ENCODE data around the gene QPRT.
A peak's percentile ranks its signal among the peaks of the same experiment; 100 is the strongest.
"Not testable (repeated sequence)": the region's sequence is repeated elsewhere in the genome, so short reads cannot be mapped to it uniquely, and the experiment has no call there.

The QPRT gene

DNA sequence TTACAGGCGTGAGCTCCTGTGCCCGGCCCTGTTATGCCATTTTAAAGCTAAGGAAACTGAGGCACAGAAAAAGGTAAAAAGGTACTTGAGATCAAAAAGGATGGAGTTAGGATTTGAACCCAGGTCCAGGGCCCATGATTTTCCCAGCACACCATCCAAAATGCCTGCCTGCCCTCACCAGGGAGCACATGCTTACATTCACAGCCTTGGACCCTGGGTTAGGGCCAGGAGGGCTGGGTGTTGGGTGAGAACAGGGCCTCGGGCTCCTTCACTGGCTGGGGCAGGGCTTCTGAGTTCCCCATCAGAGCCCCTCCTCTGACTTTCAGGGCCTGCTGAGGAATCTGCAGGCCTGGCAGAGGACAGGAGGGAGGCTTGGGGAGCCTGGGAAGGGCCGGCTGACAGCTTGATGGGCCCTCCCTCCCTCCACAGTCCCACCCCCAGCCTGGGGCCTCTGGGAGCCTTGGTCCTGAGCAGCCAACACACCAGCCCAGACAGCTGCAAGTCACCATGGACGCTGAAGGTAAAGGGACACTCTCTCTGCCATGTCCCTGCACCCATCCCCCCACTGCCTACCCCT is at the start of gene QPRT:
Gene QPRT, plus strand, starts transcription at position 490 of the 577 bp plus-strand sequence. Its CDS starts 18 bp downstream, at position 508.
- DNase-seq: peak; percentile 11

DNA sequence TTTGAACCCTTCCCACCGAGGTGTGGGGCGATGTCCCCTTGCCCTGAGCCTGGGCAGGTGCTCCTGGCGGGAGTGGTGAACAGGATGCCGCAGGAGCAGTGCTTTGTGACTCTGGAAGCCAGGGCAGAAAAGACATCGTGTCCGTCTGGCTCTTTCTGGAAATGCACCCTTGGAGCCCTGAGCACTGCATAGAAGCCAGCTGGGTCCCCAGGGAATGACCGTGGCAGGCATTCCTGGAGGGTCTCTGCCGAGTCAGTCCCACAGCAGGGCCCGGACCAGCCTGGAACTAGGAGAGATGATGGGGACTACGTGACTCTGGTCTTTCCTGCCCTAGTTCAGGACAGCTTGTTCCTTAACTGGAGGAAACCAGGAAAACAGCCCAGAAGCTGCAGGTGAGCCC is 49.7 kb upstream of the QPRT start:
- DNase-seq: not testable (repeated sequence)

DNA sequence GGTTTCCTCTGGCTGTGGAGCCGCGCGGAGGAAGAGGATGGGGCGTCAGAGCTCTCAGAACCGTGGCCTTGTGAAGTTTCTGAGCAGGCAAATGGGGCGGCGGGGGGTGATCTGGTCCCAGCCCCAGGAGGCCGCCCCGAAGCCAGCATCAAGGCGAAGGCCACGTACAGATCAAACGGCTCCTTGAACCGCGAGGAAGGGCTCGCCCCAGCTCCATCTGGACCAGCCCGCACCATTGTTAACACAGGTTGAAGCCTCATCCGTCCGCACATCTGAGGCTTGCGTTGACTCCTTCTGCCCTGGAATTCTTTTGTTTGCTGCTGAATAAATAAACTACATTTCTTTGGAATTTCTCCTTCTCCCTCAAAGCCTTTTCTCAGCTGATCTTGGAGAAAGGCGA is 47.3 kb upstream of the QPRT start:
- DNase-seq: not testable (repeated sequence)

DNA sequence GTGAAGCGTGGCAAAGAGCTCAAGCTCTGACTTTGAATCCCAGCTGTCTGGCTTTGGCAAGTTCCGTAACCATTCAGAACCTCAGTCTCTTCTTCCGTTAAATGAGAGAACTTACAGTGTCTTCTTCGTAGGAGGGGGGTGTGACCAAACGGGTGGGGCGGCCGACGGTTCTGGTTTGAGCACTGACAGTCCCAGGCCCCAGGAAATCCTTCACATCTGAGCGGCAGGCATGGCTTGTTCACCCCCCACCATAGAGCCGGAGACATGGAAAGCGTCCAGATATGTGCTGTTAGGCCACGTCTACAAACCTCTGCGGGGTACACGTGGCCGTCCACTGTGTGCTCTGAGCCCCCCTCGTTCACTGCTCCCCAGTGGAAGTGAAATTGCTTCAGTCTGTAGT is 43.1 kb upstream of the QPRT start:
- DNase-seq: not testable (repeated sequence)

DNA sequence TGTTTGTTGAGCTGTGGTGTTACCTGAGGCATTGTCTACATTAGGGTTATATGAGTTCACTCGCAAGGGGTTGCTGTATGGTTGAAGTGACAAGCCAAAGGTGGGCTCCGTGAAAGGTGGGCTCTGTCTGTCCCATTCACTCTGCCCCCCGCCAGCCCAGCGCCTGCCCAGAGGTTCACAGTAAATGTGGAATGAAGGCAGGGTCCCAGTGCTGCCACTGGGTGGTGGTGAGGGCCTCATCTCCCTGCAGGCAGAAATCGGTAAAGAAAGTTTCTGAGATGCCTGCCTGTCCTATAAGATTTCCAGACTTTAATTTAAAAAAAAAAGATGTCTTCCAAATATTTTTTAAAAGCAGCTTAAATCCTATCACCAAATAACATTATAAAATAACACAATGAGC is 42.6 kb upstream of the QPRT start:
- DNase-seq: not testable (repeated sequence)

DNA sequence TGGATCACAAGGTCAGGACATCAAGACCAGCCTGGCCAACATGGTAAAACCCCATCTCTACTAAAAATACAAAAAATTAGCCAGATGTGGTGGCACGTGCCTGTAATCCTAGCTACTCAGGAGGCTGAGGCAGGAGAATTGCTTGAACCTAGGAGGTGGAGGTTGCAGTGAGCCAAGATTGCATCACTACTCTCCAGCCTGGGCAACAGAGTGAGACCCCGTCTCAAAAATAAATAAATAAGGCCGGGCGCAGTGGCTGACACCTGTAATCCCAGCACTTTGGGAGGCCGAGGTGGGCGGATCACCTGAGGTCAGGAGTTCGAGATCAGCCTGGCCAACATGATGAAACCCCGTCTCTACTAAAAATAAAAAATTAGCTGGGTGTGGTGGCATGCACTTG is 40.2 kb upstream of the QPRT start:
- not testable (repeated sequence) for DNase-seq

DNA sequence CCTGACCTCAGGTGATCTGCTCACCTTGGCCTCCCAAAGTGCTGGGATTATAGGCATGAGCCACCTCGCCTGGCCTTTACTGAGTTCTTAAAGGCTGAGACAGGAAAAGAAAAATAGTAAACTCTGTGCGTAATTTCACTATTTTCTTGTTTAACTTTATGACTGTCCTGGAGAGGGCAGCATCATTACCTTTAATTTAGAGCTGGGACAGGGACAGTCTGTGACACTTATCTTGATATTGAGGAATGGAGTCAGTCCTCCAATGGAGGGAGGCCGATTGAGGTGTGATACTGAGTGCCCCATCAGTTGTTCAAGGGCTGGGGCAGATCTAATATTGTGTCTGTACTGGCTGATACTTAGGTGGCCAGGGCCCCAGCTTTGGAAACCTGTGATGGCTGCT is 37.4 kb upstream of the QPRT start:
- DNase-seq: no peak

DNA sequence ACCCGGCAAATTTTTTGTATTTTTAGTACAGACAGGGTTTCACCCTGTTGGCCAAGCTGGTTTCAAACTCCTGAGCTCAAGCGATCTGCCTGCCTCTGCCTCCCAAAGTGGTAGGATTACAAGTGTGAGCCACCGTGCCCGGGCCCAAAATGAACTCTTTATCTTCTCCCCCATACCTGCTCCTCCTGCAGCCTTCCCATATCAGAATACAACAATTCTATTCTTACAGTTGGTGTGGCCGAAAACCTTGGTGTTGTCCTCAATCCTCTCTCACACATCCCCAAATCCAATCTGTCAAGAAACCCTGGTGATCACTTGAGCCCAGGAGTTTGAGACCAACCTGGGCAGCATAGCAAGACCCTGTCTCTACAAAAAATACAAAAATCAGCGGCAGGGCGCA is 35.4 kb upstream of the QPRT start:
- DNase-seq: no peak

DNA sequence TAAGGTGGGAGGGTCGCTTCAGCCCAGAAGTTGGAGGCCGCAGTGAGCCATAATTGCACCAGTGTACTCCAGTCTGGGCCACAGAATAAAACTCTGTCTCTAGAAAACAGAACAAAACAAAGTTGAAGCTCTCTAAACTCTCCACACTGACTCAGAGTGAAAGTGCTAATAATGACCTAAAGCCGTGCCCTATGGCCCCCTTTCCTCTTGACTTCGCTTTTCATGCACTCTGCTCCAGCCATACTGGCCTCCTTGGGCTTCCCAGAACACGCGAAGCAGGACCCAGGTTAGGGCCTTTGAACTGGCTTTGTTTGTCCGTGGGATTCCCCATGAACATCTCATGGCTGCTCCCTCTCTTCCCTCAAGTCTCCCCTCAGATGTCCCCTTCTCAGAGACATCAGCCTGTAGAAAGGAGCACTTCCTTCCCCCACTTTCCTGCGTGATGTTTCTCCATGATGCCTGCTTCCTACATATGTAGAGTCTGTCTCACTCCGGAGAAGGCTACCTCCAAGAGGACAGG is 34.6 kb upstream of the QPRT start:
- DNase-seq: no peak

DNA sequence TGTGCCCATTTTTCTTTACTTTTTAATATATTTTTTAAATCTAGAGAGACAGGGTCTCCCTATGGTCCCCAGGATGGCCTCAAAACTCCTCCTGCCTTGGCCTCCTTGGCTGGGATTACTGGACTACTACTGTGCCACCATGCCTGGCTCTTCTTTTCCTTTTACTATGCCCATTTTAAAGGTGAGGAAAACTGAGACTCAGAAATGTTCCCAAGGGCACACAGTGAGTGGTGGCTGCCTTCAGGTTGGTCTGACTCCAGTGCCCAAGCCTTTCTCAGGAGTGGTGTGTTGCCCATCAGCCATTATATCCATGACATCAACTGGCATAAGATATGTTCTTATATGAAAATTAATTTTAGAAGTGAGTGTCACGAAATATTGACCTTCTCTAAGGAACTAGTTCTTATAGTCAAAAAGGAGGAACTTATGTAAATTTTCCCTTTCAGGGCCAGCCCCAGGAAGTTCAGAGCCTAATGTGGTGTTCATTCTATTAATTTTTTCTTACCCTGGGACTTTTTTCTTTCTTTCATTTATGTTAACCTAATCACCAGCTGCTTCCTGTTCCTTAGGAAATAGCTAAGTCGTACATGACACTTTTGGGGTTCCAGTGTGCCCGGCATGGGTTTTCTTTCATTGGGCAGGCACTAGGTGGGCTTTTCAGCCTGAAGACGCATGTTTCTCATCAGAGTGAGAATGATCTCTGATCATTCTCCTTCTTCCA is 33.8 kb upstream of the QPRT start:
- DNase-seq: no peak

DNA sequence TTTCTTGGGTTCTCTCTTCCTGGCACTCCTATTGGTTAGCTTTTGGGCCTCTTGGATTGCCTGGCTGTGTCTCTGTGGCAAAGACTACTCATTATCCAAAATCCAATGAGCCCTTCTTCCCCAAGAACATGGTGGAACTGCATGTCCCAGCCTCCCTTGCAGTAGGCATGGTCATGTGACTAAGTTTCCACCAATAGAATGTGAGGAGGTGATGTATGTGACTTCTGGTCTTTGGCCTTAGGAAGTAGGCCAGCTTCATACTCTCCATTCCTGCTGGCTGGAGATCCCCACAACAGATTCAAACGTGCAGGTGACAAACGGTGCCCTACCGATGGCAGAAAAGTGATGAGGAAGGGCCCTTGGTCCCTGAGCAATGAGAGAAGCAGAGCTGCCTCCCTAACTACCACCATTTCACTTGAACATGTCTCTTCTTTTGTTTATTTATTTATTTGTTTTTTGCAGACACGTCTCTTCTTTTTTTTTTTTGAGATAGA is 33.2 kb upstream of the QPRT start:
- peak; percentile 16 for DNase-seq

DNA sequence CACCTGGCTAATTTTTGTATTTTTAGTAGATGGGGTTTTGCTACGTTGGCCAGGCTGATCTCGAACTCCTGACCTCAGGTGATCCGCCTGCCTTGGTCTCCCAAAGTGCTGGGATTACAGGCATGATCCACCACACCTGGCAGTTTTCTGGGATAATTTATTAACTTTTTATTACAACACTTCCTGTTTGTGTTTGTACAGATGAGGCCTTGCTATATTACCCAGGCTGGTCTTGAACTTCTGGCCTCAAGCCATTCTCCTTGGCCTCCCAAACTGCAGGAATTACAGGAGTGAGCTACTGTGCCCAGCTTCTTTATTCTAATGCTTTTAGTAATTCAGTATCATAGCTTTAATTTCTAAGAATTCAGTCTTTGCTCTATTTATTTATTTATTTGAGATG is 32.0 kb upstream of the QPRT start:
- DNase-seq: no peak

DNA sequence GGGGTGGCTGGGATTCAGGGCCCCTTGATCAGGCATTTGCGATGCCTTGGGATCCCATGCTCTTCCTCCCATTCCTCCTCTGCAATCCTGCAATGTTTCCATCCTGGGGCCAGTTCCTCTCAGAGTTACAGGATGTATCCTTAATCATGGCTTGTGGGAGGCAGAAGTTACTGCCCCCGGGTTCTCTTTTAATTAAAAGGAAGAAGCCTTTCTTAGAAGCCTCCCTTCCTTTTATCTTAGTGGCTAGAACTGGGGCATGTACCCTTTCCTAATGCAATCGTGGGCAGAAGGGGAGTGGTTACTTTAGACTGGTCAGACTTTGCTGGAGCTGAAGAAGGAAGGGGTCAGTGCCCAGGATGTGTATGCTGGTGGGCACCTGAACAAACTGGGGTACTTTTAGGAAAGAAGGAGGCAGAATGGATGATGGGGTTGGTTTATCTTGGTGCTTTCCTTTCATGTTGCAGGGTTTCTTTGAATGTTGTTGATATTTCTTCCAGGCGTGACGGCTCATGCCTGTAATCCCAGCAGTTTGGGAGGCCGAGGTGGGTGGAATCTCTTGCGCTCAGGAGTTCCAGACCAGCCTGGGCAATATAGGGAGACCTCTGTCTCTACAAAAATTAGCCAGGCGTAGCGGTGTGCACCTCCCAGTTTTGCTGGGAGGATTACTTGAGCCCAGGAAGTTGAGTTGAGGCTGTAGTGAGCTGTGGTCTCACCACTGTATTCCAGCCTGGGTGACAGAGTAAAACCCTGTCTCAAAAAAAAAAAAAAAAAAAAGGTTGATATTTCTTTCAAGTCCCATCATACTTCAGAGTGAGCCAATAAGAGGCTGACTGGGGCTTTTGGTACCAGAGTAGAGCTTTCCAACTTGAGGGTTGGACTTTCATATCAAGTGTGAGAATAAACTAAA is 29.1 kb upstream of the QPRT start:
- DNase-seq: no peak

DNA sequence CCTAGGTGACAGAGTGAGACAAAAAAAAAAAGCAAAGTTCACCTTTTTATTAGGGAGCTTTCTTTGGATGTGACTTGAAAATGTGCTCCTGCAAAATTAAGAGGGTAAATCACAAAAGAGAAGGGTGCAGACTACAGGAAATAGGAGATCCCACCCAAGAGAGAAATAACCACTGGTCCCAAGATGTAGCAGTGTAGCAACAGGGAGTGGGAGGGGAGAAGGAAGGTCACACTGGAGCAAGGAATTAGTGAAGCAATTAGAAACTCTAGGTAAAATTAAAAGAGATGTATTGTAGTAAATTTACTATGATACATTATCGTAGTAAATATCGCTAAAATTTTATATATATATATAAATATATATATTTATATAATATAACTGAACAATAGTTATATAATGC is 28.2 kb upstream of the QPRT start:
- no peak for DNase-seq

DNA sequence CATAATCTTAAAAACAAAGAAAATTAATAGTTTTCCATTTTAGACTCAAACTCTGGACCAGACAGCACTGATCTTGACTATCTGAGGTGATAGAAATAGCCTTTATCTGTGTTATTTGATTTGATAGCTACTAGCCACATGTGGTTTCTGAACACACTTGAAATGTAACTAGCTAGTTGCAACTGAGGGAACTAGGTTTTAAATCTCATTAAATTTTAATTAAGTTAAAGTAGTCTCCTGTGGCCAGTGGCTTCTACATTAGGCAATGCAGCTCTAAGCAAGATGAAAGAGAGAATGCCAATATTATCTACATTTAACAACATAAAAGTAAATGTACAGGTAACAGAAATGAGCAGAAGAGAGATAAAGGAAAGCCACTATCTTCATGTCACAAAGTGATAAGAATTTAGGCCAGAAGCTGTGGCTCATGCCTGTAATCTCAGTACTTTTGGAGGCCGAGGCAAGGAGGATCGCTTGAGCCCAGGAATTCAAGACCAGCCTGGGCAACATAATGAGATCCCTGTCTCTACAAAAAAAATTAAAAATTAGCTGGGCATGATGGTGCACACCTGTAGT is 27.1 kb upstream of the QPRT start:
- DNase-seq: no peak

DNA sequence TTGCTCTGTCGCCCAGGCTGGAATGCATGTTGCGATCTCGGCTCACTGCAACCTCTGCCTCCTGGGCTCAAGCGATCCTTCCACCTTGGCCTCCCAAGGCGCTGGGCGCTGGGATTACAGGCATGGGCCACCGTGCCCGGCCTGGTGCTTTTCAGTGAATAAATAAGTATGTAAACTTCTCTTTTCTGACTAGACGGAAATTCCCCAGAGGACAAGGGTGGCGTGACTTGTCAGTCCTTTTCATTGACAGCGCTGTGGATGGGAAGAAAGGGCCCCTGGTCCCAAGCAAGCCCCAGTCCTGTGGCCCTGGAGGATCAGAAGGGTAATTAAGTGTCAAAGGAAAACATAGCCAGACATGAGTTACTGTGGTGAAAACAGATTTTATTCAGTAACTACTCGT is 25.5 kb upstream of the QPRT start:
- DNase-seq: no peak

DNA sequence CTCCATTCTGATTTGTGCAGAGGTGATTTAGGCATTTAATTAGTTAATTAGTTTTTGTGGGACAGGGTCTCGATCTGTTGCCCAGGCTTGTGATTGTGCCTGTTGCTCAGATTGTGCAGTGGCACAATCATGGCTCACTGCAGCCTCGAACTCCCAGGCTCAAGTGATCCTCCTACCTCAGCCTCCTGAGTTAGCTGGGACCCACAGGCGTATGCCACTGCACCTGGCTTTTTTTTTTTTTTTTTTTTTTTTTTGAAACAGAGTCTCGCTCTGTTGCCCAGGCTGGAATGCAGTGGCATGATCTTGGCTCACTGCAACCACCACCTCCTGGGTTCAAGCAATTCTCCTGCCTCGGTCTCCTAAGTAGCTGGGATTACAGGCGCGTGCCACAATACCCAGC is 25.1 kb upstream of the QPRT start:
- not testable (repeated sequence) for DNase-seq

DNA sequence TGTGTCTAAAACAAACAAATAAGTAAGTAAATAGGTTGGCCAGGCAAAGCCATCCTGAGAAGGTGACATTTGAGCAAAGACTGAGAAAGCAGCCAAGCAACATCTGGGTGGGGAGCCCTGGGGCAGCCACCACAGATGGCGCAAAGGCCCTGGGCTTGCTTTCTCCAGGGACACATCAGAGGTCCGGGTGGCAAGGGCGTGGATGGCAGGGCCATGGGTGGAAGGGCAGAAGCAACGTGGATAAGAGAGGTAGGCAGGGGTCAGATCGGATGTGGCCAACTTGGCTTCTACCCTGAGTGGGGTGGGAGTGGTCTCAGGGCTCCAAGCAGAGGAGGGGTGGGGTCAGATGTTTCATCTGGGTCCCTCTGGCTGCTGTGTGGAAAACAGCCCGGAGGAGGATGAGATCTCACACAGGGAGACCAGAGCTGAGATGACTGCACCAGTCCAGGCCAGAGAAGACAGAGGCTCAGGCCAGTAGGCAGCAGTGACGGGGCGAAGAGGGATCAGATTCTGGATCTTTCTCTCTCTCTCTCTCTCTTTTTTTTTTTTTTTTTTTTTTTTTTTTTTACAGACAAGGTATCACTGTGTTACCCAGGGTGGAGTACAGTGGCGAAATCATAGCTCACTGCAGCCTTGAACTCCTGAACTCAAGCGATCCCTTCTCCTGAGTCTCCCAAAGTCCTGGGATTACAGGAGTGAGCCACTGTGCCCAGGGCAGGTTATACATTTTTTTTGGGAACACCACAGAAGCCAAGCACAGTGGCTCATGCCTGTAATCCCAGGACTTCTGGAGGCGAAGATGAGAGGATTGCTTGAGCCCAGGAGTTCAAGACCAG is 22.1 kb upstream of the QPRT start:
- DNase-seq: no peak

DNA sequence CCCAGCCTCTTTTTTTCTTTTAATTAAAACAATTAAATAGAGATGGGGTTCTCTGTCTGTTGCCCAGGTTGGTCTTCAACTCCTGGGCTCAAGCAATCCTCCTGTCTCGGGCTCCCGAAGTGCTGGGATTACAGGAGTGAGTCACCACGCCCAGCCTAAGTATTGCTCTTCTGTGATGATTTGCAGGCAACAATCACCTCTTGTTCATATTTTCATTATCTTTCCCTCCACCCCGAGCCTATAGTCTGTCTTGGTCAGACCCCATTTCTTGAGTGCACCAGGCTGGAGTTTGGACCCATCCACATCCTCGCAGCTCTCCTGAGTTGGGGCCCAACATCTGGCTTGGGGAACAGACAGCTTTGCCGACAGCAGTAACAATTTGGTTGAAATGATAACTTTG is 20.3 kb upstream of the QPRT start:
- DNase-seq: no peak

DNA sequence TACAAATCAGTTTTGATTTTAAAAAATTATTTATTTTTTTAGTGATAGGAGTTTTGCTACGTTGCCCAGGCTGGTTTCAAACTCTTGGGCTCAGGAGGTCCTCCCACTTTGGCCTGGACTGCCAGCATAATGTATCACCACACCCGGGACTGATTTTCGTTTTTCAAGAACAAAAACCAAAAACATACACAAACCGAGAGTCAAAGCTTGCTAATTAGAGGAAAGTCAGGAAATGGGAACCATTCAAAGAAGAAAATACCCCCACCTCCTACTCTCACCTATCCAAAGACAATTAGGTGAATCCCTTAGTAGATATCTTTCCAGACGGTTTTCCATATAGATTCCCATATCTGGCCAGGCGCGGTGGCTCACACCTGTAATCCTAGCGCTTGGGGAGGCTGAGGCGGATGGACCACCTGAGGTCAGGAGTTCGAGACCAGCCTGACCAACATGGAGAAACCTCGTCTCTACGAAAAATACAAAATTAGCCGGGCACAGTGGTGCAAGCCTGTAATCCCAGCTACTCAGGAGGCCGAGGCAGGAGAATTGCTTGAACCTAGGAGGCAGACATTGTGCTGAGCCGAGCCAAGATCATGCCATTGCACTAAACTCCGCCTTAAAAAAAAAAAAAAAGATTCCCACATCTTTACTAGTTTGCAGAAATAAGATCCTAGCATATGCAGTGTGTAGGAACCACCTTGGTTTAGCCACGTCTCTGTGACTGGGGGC is 16.8 kb upstream of the QPRT start:
- DNase-seq: peak; percentile 28

DNA sequence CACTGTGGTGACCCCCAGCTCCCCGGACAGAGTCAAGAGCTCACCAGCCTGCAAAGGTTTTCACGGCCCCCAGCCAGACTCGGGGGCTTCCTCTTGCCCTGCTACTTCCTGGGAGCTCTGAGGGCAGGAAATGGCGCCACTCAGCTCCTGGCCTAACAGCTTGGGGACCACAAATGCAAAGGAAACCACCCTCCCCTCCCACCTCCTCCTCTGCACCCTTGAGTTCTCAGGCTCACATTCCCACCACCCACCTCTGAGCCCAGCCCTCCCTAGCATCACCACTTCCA is 16.3 kb upstream of the QPRT start:
- peak; percentile 56 for DNase-seq
